ENCODE results near the gene CIDEB.

Gene CIDEB

GRCh38 chr14:24325963-24326362 lies 18.2 kb upstream of the CIDEB start:
- no peak for TF ChIP-seq POLR2AphosphoS5 (IDR thresholded peaks at IDR 0.05; ENCODE audit: low read depth, low read length)
- no peak for TF ChIP-seq SIN3A (IDR thresholded peaks at IDR 0.05; ENCODE audit: borderline replicate concordance, insufficient read depth, low read length)
- no peak for TF ChIP-seq TAF1 (IDR thresholded peaks at IDR 0.05; ENCODE audit: borderline replicate concordance, insufficient read depth, low read length)
- TF ChIP-seq REST (IDR thresholded peaks at IDR 0.05; ENCODE audit: insufficient read depth in 1 of 2, low read depth in 2 of 2, low read length in 2 of 2) = no peak
- TF ChIP-seq FOXP2 (optimal IDR thresholded peaks at IDR 0.05; ENCODE audit: borderline replicate concordance, extremely low read depth, extremely low read length, insufficient read depth) = no peak

GRCh38 chr14:24325041-24325530 lies 17.3 kb upstream of the CIDEB start:
- TF ChIP-seq REST (IDR thresholded peaks at IDR 0.05; ENCODE audit: insufficient read depth in 1 of 2, low read depth in 2 of 2, low read length in 2 of 2) = no peak
- TF ChIP-seq FOXP2 (optimal IDR thresholded peaks at IDR 0.05; ENCODE audit: borderline replicate concordance, extremely low read depth, extremely low read length, insufficient read depth) = no peak
- TF ChIP-seq SIN3A (IDR thresholded peaks at IDR 0.05; ENCODE audit: borderline replicate concordance, insufficient read depth, low read length) = no peak
- TF ChIP-seq POLR2AphosphoS5 (IDR thresholded peaks at IDR 0.05; ENCODE audit: low read depth, low read length) = no peak
- no peak for TF ChIP-seq TAF1 (IDR thresholded peaks at IDR 0.05; ENCODE audit: borderline replicate concordance, insufficient read depth, low read length)

- TF ChIP-seq FOXP2 (optimal IDR thresholded peaks at IDR 0.05; ENCODE audit: borderline replicate concordance, extremely low read depth, extremely low read length, insufficient read depth) (no peak), SIN3A (IDR thresholded peaks at IDR 0.05; ENCODE audit: borderline replicate concordance, insufficient read depth, low read length) (no peak), TAF1 (IDR thresholded peaks at IDR 0.05; ENCODE audit: borderline replicate concordance, insufficient read depth, low read length) (no peak), REST (IDR thresholded peaks at IDR 0.05; ENCODE audit: insufficient read depth in 1 of 2, low read depth in 2 of 2, low read length in 2 of 2) (no peak), POLR2AphosphoS5 (IDR thresholded peaks at IDR 0.05; ENCODE audit: low read depth, low read length) (no peak)
These were observed 16.2 kb upstream of the CIDEB start for GRCh38 chr14:24324024-24324423.

GRCh38 chr14:24323341-24323740 lies 15.6 kb upstream of the CIDEB start:
- TF ChIP-seq FOXP2 (optimal IDR thresholded peaks at IDR 0.05; ENCODE audit: borderline replicate concordance, extremely low read depth, extremely low read length, insufficient read depth) = no peak

- TF ChIP-seq REST (IDR thresholded peaks at IDR 0.05; ENCODE audit: insufficient read depth in 1 of 2, low read depth in 2 of 2, low read length in 2 of 2) = no peak
- TF ChIP-seq TAF1 (IDR thresholded peaks at IDR 0.05; ENCODE audit: borderline replicate concordance, insufficient read depth, low read length) = no peak
- no peak for TF ChIP-seq FOXP2 (optimal IDR thresholded peaks at IDR 0.05; ENCODE audit: borderline replicate concordance, extremely low read depth, extremely low read length, insufficient read depth)
- TF ChIP-seq POLR2AphosphoS5 (IDR thresholded peaks at IDR 0.05; ENCODE audit: low read depth, low read length) = no peak
- TF ChIP-seq SIN3A (IDR thresholded peaks at IDR 0.05; ENCODE audit: borderline replicate concordance, insufficient read depth, low read length) = no peak
These were observed 14.9 kb upstream of the CIDEB start for GRCh38 chr14:24322672-24323071.

All from PFSK-1 (cell line).